CD4-positive, alpha-beta T cell (primary cell): ENCODE data around the gene KYNU. TPM values are rescaled to one million over a fixed set of nuclear protein-coding genes. Genes with fewer than 3 reads are reported as not detected.

ENCODE experiments used
- ATAC-seq: fragments of 200-7000 bp; cut with Tn5 transposase; one replicate; pipeline ENCODE4 v1.10.0; 2022; ENCODE audit warnings: mild to moderate bottlenecking; ENCODE audit not compliant: poor library complexity
- CTCF ChIA-PET: fragments of 350-600 bp; sonication (Branson Sonifier 250); formaldehyde crosslinking; loops from one replicate; lab custom pipeline; 2021; ENCODE audit warnings: antibody characterized with exemption, inconsistent platforms; lab: Charles Lee
- POLR2A ChIA-PET: fragments of 350-600 bp; sonication (Branson Sonifier 250); formaldehyde crosslinking; loops from one replicate; lab custom pipeline; 2021; ENCODE audit warnings: antibody characterized with exemption, inconsistent platforms; lab: Charles Lee
- DNase-seq, 14 experiments: peaks; one replicate each; pipeline ENCODE4 v3.0.0-alpha.2; 2013 to 2020; ENCODE audit warnings: mixed read lengths in 2 of 14
- H3K27ac ChIP-seq, 2 donors: one replicate each; pipeline versions ENCODE4 v1.5.1 to v1.7.0; 2013; ENCODE audit warnings: low read length in 2 of 2, low read depth in 1 of 2, mild to moderate bottlenecking in 1 of 2
- H3K27me3 ChIP-seq, 2 experiments: 1 replicate in 1 of 2; 2 replicates in 1 of 2; pipeline versions ENCODE4 v1.6.1 to v1.7.0; 2013; ENCODE audit warnings: low read length in 2 of 2, control low read depth in 1 of 2, mild to moderate bottlenecking in 1 of 2, moderate library complexity in 1 of 2; ENCODE audit not compliant: insufficient read depth in 2 of 2, control insufficient read depth in 1 of 2
- H3K36me3 ChIP-seq: one replicate; pipeline ENCODE4 v1.6.1; 2013; ENCODE audit warnings: low read length, control low read depth; ENCODE audit not compliant: insufficient read depth
- H3K4me1 ChIP-seq: one replicate; pipeline ENCODE4 v1.6.1; 2013; ENCODE audit warnings: low read length, control low read depth; ENCODE audit not compliant: insufficient read depth
- H3K4me3 ChIP-seq: one replicate; pipeline ENCODE4 v1.5.1; 2013; ENCODE audit warnings: mild to moderate bottlenecking, low read length, moderate library complexity
- H3K9me3 ChIP-seq, 2 experiments: 1 replicate in 1 of 2; 2 replicates in 1 of 2; pipeline versions ENCODE4 v1.6.1 to v1.7.0; 2013; ENCODE audit warnings: low read length in 2 of 2, mild to moderate bottlenecking in 2 of 2, control low read depth in 1 of 2, moderate library complexity in 1 of 2; ENCODE audit not compliant: control insufficient read depth in 1 of 2, insufficient read depth in 1 of 2
- H3K27ac Mint-ChIP-seq: one replicate; pipeline ENCODE4 v1.8.0; 2020; ENCODE audit warnings: mixed read lengths
- H3K27me3 Mint-ChIP-seq: one replicate; pipeline ENCODE4 v1.8.0; 2021; ENCODE audit warnings: mixed read lengths
- H3K36me3 Mint-ChIP-seq: one replicate; pipeline ENCODE4 v1.8.0; 2021; ENCODE audit warnings: low read depth, mixed read lengths
- H3K4me1 Mint-ChIP-seq: one replicate; pipeline ENCODE4 v1.8.0; 2021; ENCODE audit warnings: low read depth, mixed read lengths
- H3K4me3 Mint-ChIP-seq: one replicate; pipeline ENCODE4 v1.8.0; 2020; ENCODE audit warnings: mild to moderate bottlenecking, mixed read lengths
- H3K9me3 Mint-ChIP-seq: one replicate; pipeline ENCODE4 v1.8.0; 2020; ENCODE audit warnings: mixed read lengths
- CTCF ChIP-seq: fragments of 200-600 bp; IDR thresholded peaks from one replicate; pipeline ENCODE4 v1.8.0; 2022; ENCODE audit warnings: antibody characterized with exemption, mild to moderate bottlenecking
- intact Hi-C, 2 experiments: fragments of 100-400 bp; cut with DNase I in 1 of 2; cut with micrococcal nuclease in 1 of 2; formaldehyde crosslinking; loops; one replicate each; pipeline versions ENCODE4 v1.15.1 to v1.9.0; 2023 to 2025; cut with DNase I, micrococcal nuclease
- total RNA-seq, 174 experiments: library from RNA in 2 of 174; stranded (reverse) in 2 of 174; gene quantifications; one replicate each; pipeline ENCODE4 v1.2.3 and lab custom pipeline; 2021 to 2026

KYNU gene
- total RNA-seq, 2 experiments from 2014 or later, result 0.38 to 0.50 TPM

GRCh38 chr2:143056550-143056949, 179.1 kb downstream of the KYNU start:
- H3K36me3 Mint-ChIP-seq, result no peaks in the 10 kb centered on the region
- ATAC-seq (no peak), DNase-seq (no peak)
- ChIA-PET CTCF (no interaction called here), POLR2A (no interaction called here)
- Histone ChIP-seq H3K27ac (no peak overlapping the region), H3K27me3 (no peaks in the 10 kb centered on the region), H3K36me3 (no peaks in the 10 kb centered on the region), H3K9me3 (peaks cover 0 to 9% of the 10 kb centered on the region in 2 experiments), H3K4me3 (no peak overlapping the region), H3K4me1 (no peaks in the 10 kb centered on the region)
- no peak overlapping the region for H3K27ac Mint-ChIP-seq
- H3K27me3 Mint-ChIP-seq, result peaks cover 10% of the 10 kb centered on the region
- no peaks in the 10 kb centered on the region for H3K4me1 Mint-ChIP-seq
- intact Hi-C loops, result no loop called here
- no peak for TF ChIP-seq CTCF
- H3K9me3 Mint-ChIP-seq, result no peaks in the 10 kb centered on the region
- H3K4me3 Mint-ChIP-seq, result no peak overlapping the region

- intact Hi-C loops, result no loop called here
- H3K36me3 ChIP-seq, result no peaks in the 10 kb centered on the region
- peaks cover 0 to 9% of the 10 kb centered on the region in 2 experiments for H3K9me3 ChIP-seq
- H3K4me3 Mint-ChIP-seq, result no peak overlapping the region
- H3K36me3 Mint-ChIP-seq, result no peaks in the 10 kb centered on the region
- H3K27ac ChIP-seq, result no peak overlapping the region
- H3K4me1 ChIP-seq, result no peaks in the 10 kb centered on the region
- no peak for TF ChIP-seq CTCF
- H3K9me3 Mint-ChIP-seq, result no peaks in the 10 kb centered on the region
- ChIA-PET CTCF (interaction anchor here (0.5 kb wide), 1 partner anchor 371 kb away, joined by 3 read pairs; no protein-coding TSS in a partner anchor), POLR2A (no interaction called here)
- no peaks in the 10 kb centered on the region for H3K4me1 Mint-ChIP-seq
- no peak overlapping the region for H3K4me3 ChIP-seq
- peaks cover 10% of the 10 kb centered on the region for H3K27me3 Mint-ChIP-seq
- DNase-seq (no peak), ATAC-seq (no peak)
- H3K27me3 ChIP-seq, result no peaks in the 10 kb centered on the region
- no peak overlapping the region for H3K27ac Mint-ChIP-seq
Measured at GRCh38 chr2:143058851-143059250, 181.4 kb downstream of the KYNU start.

GRCh38 chr2:143063612-143064200, 186.2 kb downstream of the KYNU start:
- DNase-seq, result no peak
- Histone ChIP-seq H3K27me3 (no peaks in the 10 kb centered on the region), H3K9me3 (no peaks in the 10 kb centered on the region), H3K4me1 (no peaks in the 10 kb centered on the region), H3K36me3 (no peaks in the 10 kb centered on the region), H3K4me3 (no peak overlapping the region), H3K27ac (no peak overlapping the region)
- ChIA-PET CTCF (no interaction called here), POLR2A (no interaction called here)
- Mint-ChIP-seq H3K9me3 (peaks cover 2% of the 10 kb centered on the region), H3K27ac (no peak overlapping the region), H3K27me3 (peaks cover 10% of the 10 kb centered on the region), H3K4me3 (no peak overlapping the region), H3K36me3 (no peaks in the 10 kb centered on the region), H3K4me1 (no peaks in the 10 kb centered on the region)
- no peak for TF ChIP-seq CTCF
- no peak for ATAC-seq
- intact Hi-C loops, result no loop called here
